ENCODE measurements around the gene MTRR. TPM values are rescaled to one million over a fixed set of nuclear protein-coding genes. Genes with fewer than 3 reads are reported as not detected.

Gene MTRR
- 10 to 100 TPM; 21.8 to 65.9 (median 42.9) TPM for total RNA-seq
- 10 to 100 TPM; 23.6 to 31.1 TPM for polyA plus RNA-seq
- long read RNA-seq, donor 1, transcript MTRR-210 (3 exons, 574 nt) = major isoform, 14 of 54 reads
- long read RNA-seq, donor 1, transcript MTRR-217 (4 exons, 546 nt) = minor isoform, 5 of 54 reads
- long read RNA-seq, donor 1, partial matches to known transcripts = 8 of 54 reads
- long read RNA-seq, donor 1, other reads (novel, unspliced or antisense) = 22 of 54 reads
- long read RNA-seq, donor 2, partial matches to known transcripts = 0 of 5 reads
- long read RNA-seq, donor 2, other reads (novel, unspliced or antisense) = 0 of 5 reads
- long read RNA-seq, donor 3, transcript MTRR-210 (3 exons, 574 nt) = major isoform, 8 of 37 reads
- long read RNA-seq, donor 3, transcript MTRR-202 (15 exons, 3,215 nt) = minor isoform, 7 of 37 reads
- long read RNA-seq, donor 3, partial matches to known transcripts = 5 of 37 reads
- long read RNA-seq, donor 3, other reads (novel, unspliced or antisense) = 17 of 37 reads

- H3K27me3 ChIP-seq = no peaks in the 10 kb centered on the region
- 0 to 1% (median 0%) methylated on average over 68 to 83 of the region's 83 CpGs for WGBS, 3 donors
- H3K27ac ChIP-seq = peak within 1 kb of the TSS; percentile 33 to 57
- peaks cover 3% of the 10 kb centered on the region for H3K4me1 ChIP-seq (ENCODE audit: insufficient read depth)
- no peaks in the 10 kb centered on the region for H3K9me3 ChIP-seq
- TF ChIP-seq EP300 (IDR thresholded peaks at IDR 0.05) (no peak), POLR2A (IDR thresholded peaks at IDR 0.05) (peak; percentile 51)
- H3K36me3 ChIP-seq = no peaks in the 10 kb centered on the region
- DNase-seq = peak; percentile 86 to 95 (median 91)
- peak within 1 kb of the TSS; percentile 99 for H3K4me3 ChIP-seq
- intact Hi-C loops (cut with DNase I) = no loop called here
Observed at GRCh38 chr5:7868773-7869473, at the start of gene MTRR, which contains the start of gene FASTKD3. Gene MTRR, plus strand, starts transcription at chr5:7869148. Its CDS starts 1,647 bp downstream, at chr5:7870795. Gene FASTKD3, minus strand, starts transcription at chr5:7869031. Its CDS starts 948 bp downstream, at chr5:7868083.

GRCh38 chr5:7822449-7822848, 46.5 kb upstream of the MTRR start:
- no peak overlapping the region for H3K27ac ChIP-seq
- 56 to 77% (median 70%) methylated on average over 3 of the region's 3 CpGs for WGBS, 3 donors
- H3K9me3 ChIP-seq = no peaks in the 10 kb centered on the region
- TF ChIP-seq CTCF (IDR thresholded peaks at IDR 0.05) = no peak
- no peak for TF ChIP-seq POLR2A (IDR thresholded peaks at IDR 0.05)
- TF ChIP-seq EP300 (IDR thresholded peaks at IDR 0.05) = no peak
- no peaks in the 10 kb centered on the region for H3K27me3 ChIP-seq
- no peaks in the 10 kb centered on the region for H3K4me1 ChIP-seq (ENCODE audit: insufficient read depth)
- H3K36me3 ChIP-seq = no peaks in the 10 kb centered on the region
- intact Hi-C loops (cut with DNase I) = no loop called here
- no peak for DNase-seq
- H3K4me3 ChIP-seq = no peak overlapping the region

- no peaks in the 10 kb centered on the region for H3K4me1 ChIP-seq (ENCODE audit: insufficient read depth)
- no peaks in the 10 kb centered on the region for H3K9me3 ChIP-seq
- H3K36me3 ChIP-seq = no peaks in the 10 kb centered on the region
- DNase-seq = no peak
- intact Hi-C loops (cut with DNase I) = no loop called here
- 54 to 60% (median 59%) methylated on average over 8 of the region's 8 CpGs for WGBS, 3 donors
- H3K27me3 ChIP-seq = no peaks in the 10 kb centered on the region
- H3K27ac ChIP-seq = no peak overlapping the region
- TF ChIP-seq POLR2A (IDR thresholded peaks at IDR 0.05) (no peak), EP300 (IDR thresholded peaks at IDR 0.05) (no peak), CTCF (IDR thresholded peaks at IDR 0.05) (no peak)
- H3K4me3 ChIP-seq = no peak overlapping the region
Observed at GRCh38 chr5:7823594-7823993, 45.4 kb upstream of the MTRR start.

GRCh38 chr5:7824995-7825394, 44.0 kb upstream of the MTRR start:
- H3K4me3 ChIP-seq = no peak overlapping the region
- TF ChIP-seq CTCF (IDR thresholded peaks at IDR 0.05) = no peak
- TF ChIP-seq EP300 (IDR thresholded peaks at IDR 0.05) = no peak
- no peak for TF ChIP-seq POLR2A (IDR thresholded peaks at IDR 0.05)
- no peak overlapping the region for H3K27ac ChIP-seq
- WGBS, 3 donors = 90 to 96% (median 93%) methylated on average over 18 of the region's 18 CpGs
- no peaks in the 10 kb centered on the region for H3K27me3 ChIP-seq
- intact Hi-C loops (cut with DNase I) = no loop called here
- DNase-seq = no peak
- no peaks in the 10 kb centered on the region for H3K4me1 ChIP-seq (ENCODE audit: insufficient read depth)
- H3K9me3 ChIP-seq = no peaks in the 10 kb centered on the region
- no peaks in the 10 kb centered on the region for H3K36me3 ChIP-seq

Measured in ovary (tissue), 10 donors.